GM19468 (cell line): ENCODE measurements around the gene METTL8.
"Not testable (repeated sequence)": the region's sequence is repeated elsewhere in the genome, so short reads cannot be mapped to it uniquely, and the experiment has no call there.

ENCODE experiments used
- ATAC-seq: cut with Tn5 transposase; IDR thresholded peaks from one replicate; pipeline ENCODE4 v1.9.1; 2021; ENCODE audit warnings: mild to moderate bottlenecking, moderate library complexity, moderate number of reproducible peaks; ENCODE audit not compliant: unreplicated experiment; ENCODE audit errors: extremely low read depth

METTL8 gene

DNA sequence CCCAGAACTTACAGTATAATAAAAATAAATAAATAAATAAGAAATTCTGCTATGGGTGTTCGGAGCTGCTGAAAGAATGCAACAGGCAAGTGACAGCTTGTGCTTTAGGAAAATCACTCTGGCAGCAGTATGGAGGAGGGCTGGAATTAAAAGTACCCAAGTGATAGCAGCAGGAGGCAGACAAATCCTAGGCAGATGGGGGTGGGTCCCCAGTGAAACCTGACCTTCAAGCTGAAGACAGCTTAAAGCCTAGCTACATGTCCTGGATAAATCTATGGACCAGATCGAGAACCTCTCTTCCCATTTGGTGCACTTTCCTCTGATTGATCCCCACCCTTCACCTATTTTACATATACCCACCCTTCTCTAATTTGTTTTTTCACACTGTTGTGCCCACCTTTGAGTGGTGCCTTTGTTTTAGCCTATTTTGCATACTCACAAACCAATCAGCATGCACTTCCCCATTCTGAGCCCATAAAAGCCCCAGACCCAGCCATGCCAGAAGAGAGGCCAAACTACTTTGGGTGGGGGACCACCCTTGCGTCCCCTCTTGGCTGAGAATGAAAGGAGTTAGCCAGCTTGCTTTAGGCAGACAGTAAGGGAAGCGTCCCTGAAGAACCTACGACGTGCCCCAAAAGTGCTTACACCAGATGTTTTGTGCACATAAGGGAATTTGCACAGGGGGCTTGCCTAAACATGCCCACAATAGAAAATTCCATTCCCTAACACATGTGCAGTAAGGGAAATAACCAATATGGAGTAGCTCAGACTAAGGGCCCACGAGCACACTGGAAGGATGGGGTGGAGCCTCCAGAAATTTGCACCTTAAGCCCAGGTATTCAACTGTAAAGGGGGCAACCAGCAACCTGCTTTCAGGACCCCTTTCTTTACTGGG is 3.0 kb downstream of the METTL8 start:
- no peak for ATAC-seq

DNA sequence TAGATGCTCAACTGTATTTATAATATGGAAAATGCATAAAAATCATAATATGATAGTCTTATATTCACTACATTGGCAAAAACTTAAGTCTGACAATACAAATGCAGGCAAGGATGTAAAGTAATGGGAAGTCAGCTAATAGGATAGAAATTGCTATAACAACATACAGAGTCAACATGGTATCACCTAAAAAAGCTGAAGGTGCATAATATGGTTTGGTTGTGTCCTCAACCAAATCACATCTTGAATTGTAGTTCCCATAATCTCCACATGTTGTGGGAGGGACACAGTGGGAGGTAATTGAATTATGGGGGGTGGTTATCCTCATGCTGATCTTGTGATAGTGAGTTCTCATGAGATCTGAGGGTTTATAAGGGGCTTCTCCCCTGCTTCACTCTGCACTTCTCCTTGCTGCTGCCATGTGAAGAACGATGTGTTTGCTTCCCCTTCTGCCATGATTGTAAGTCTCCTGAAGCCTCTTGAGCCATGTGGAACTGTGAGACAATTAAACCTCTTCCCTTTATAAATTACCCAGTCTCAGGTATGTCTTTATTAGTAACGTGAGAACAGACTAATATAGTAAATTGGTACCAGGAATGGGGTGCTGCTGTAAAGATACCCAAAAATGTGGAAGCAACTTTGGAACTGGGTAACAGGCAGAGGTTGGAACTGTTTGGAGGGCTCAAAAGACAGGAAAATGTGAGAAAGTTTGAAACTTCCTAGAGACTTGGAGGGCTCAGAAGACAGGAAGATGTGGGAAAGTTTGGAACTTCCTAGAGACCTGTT is 10.9 kb downstream of the METTL8 start:
- ATAC-seq: not testable (repeated sequence)

DNA sequence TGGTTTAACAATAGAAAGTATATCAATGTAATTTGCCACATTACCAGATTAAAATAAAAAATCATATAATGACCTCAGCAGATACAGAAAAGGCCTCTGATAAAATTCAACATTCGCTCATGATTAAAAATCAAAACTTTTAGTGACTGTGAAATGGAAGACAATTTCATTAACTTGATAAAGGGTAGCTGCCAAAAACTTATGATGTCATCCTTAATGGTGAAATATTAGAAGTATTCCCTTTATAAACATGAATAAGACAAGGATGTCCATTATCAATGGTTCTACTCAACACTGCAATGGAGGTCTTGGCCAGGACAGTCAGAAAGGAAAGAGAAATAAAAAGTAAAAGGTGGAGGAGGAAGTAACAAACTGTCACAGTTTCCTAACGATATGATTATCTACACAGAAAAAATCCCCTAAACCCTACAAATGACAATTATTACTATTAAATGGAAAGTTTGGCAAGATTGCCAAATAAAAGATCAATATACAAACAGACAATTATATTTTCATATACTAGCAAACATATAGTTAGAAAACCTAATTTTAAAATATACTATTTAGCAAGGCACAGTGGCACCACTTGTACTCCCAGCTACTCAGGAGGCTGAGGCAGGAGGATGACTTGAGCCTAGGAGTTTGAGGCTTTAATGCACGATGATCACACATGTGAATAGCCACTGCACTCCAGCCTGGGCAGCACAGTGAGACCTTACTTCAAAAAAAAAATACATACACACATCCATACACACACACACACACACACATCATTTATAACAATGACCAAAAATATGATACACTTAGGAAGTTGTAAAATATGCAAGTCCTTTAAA is 12.8 kb downstream of the METTL8 start:
- no peak for ATAC-seq

DNA sequence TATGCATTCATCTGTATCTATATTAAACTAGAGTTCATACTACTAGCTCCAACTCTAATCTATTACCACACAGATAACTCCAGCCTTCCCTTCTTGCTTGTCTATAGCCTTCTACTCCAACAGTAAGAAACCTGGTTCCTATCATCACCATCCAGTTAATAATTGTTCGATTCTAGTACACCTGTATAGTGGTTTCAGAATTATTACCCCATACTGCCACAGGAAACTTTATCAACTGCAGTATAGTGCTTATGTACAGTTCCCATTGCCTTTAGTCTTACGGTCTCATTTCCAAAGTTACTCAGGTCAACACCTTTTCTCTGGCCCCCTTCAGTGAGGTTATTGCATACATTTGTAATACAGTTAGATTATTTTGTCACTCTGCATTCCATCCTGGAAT is 14.5 kb downstream of the METTL8 start:
- ATAC-seq: no peak

DNA sequence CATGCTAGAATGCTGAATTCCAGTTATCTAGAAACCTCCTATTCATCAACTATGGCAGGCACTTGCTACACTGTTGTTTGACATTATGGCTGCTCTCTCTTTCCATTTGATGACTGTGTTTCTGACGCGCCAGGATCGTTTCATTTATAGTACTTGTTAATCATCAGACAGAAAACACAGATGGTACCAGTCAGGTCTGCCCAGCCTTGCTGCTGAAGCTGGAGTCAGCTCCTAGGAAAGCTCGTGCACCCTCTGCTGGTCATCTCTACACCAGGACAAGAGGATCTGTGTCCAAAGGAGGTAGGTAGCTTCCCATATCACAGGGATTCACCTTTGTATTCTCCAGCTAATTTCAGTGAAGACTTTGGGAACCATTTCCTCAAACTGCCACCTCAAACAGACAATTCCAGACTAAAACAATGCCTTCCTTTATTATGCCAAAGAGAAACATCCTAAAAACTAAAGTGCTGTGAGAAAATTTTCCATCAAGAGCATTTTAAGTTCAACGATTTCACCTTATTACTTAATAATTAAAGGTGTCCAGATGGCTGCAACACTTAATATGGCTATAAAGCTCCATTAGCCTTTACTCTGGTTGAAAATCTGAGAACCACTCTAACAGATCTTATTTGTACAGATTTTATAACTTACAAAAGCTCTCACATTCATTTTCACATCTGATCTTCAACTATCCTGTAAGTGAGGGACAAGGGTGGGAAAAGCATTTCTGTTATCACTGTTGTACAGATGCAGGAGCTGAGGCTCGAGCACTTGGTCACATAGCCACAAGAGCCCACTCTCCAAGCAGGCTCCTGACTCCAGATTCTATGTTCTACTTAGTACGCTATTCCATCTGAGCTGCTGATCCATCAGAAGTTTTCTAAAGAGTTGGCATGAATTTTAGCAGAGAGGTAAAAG is 17.5 kb downstream of the METTL8 start:
- ATAC-seq: peak; percentile 77

DNA sequence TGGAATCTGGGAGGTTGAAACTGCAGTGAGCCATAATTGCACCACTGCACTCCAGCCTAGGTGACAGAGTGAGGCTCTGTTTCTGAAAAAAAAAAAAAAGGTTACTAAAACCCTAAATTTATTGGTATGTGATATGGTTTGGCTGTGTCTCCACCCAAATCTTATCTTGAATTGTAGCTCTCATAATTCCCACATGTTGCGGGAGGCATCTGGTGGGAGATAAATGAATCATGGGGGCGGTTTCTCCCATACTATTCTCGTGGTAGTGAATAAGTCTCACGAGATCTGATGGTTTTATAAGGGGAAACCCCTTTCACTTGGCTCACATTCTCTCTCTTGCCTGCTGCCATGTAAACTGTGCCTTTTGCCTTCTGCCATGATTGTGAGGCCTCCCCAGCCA is 19.1 kb downstream of the METTL8 start:
- not testable (repeated sequence) for ATAC-seq

DNA sequence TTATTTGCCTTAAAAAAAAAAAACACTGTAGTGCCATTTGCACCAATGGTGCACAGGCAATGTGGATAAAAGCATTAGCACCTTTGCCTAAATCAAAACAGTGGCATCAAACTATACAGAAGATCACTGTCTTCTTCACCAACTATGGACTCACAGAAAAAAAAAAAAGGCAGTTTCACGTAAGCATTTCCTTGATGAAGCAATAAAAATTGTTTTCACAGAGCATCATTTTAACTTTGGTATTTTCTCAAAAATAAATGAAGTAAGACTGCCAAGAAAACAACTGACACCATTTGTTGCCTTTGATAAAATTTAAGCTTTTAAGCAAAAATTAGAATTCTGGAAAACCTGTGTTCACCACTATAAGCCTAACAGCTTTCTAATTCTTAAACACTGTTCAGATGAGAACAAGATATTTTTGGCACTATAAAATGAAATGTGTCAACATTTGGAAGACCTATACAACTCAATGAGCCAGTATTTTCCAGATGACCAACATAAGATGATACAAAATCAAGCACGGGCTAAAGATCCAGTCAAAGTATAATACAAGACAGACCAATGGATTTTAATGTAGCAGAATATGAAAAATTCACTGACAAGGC is 21.1 kb downstream of the METTL8 start:
- no peak for ATAC-seq

DNA sequence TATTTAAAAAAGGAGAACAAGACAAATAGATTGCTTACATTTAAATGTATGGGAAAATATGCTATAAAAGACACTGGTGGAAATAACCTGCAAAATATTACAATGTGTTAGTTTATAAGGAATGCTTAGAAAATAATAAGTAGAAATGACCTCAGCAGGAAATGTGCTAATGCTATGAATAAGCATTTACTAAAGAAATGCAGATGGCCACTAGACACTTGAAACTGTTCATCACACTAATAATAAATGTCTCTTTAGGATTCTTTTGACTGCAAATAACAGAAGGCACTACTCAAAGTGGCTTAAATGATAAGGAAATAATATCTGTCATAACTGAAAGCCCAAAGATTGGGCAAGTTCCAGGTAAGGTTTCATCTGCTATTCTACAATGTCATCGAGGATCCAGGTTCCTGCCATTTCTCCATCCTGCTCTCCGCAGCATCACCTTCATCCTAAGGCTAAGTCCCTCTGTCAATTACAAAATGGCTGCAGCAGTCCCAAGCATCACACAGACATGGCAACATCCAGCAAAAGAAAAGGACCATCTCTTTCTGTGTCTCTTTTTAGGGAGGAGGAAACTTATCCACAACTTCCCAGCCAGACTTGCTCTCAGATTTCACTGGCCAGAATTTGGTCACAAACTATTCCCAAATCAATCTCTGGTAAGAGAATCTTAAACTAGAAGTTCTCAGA is 21.9 kb downstream of the METTL8 start:
- no peak for ATAC-seq

DNA sequence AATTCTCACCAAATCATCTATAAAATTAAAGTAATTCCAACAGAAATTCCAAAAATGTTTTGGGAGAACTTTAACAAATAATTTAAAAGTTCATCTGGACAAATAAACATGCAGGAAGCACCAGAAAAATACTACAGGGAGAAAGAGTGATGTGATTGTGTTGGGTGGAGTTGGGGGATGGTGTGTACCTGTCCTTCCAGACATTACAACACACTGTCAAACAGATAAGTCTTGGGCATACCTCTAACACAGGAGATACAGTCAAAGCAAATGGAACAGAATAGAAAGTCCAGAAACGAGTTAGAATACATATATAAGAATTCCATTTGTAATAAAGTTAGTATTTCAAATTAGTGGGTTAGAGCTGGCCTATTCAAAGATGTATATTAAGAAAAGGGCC is 22.6 kb downstream of the METTL8 start:
- no peak for ATAC-seq

DNA sequence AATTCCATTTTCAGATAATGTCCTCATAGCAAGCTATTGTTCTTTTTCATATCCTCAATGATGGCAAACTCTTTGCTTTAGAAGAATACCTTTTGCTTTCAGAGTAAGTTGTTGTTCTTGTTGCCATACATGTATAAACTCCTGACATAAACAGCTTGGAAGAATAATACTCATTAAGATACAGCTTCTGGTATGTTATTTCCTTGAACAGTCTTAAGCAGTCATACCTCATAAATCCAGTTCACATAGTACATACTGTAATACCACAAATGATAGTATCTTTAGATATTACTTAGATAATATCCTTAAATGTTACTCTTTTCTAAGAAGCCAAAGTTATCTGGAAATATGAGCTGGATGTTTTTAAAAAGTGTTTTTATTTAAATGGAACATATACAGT is 23.2 kb downstream of the METTL8 start:
- no peak for ATAC-seq

DNA sequence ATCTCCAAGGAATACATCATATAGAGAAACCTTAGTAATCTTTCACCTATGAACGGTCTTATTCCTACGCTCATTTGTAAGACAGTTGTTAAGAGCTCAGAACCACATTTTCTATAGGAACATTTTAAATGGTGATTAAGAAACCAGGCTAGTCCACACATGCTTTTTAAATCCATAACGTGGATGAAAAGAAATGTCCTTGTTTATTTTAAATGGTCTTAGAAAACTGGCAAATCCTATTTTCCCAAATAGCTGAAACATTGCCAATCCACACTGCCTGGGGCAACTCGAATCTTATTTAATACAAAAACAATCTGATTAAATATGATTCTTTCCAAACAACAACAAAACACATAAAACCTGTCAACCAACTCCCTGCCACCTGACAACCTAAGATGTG is 23.7 kb downstream of the METTL8 start:
- no peak for ATAC-seq

DNA sequence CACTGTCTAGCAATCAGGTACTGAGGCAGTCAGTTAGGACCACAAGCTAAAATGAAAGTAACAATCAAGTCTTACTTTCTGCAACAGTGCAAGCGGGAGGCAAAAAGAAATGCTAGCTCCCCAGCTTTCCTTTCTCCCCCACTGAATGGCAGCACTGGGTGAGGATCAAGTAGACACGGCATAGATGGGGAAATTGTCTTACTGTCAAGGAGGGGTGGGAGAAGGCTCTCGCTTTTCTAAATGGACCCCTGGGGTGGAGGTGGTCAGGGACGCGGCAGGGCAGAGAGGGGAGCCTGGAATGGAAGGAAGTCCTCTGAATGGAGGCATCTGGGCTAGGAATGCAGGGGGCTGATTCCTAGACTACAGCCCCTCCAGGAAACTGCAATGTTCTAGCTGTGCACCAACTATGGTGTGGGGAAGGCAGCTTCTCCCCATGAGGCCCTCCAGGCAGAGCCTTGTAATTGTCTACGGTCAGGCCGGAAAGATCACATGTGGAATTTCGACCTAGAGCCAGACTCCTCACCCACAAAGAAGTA is 24.3 kb downstream of the METTL8 start:
- no peak for ATAC-seq

DNA sequence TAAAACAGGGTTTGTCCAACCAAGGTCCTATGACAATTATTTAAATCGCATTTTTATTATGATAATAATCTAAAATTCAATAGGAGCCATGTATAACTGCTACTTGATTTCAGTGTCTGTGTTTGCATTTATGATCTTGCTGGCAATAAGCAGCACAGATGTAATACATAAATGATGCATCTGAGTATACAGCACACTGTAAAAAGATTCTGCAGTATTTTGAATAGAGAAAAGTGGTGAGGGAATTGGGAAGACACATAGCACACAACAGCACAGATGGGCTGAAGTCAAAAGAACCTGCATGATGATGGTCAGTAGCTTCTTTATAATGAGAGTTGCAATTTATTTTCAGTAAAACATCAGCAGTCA is 26.1 kb downstream of the METTL8 start:
- no peak for ATAC-seq

DNA sequence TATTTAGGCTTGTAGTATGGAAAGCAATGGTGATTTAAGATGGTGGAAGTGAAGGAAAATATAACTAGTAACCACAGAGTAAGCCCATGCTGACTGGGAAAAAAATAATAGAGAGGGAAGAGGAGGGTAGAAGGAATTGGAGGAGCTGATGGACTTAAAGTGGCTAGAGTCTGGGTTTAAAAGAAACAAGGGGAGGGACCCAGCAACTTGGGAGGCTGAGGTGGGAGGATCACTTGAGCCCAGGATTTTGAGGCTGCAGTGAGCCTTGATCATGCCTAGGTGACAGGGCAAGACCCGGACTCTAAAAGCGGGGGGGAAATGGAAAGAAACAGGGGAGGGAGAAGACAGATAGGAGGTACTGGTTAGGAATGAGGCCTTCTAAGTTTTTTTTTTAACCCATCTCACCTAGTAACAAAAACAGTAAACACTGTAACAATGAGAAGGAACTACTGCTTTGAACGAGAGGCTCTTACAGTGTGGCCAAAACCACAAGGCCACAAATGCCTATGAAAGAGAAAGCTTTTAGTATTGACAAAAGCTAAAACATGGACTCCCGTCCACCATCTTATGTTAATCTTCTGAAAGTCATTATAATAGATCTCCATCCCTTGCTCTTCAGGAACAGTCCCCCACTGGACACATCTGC is 26.6 kb downstream of the METTL8 start:
- peak; percentile 65 for ATAC-seq

DNA sequence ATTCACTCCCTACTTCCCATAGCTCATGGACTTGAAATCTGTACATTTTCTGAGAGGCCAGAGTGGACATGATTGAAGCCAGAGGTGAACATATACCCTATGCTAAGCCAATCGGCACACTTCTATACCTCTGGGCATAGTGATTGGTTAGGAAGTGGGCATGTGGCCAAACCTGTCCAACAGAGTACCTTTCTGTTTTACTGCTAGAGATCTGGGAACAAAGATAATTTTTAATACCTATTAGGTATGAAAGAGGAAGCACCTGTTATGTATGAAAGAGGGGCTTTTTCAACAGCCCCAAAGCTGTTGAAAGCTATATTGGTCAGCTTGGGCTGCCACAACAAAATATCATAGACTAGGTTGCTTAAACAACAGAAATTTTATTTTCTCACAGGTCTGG is 27.7 kb downstream of the METTL8 start:
- peak; percentile 27 for ATAC-seq

DNA sequence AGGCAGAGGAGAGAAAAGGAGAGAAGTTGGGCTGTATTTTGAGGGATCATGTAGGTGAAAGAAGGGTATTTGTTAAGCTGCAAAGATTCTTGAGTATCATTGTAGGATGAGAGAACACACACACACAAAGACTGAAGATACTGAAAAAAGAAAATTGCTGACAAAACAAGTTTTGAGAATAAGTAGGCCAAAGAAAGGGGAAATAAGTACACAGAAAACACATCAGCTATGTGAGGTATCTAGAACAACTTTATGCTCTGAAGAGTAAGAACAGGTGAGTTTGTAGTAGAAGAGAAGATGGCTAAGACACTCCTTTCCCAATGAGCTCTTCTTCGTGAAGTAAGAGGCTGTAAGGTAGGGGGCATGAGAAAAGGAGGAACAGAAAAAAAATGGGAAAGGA is 28.2 kb downstream of the METTL8 start:
- no peak for ATAC-seq

DNA sequence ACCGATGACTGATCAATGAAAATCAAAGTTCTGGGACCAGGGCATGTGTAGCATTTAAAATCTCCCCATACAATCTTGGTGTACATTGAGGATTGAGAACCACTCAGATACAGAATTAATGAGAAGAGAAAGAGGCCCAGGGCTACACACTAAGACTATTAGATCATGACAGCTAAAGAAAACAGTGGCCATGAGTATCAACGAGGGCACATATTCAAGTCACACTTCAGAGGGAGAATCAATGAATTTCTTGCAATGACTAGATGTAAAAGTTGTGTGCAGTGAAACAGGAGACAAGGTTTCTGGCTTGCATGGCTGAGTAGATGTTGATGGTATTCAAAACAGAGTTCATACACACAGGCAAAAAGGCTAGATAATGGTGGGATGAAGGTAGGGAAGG is 29.1 kb downstream of the METTL8 start:
- ATAC-seq: no peak

DNA sequence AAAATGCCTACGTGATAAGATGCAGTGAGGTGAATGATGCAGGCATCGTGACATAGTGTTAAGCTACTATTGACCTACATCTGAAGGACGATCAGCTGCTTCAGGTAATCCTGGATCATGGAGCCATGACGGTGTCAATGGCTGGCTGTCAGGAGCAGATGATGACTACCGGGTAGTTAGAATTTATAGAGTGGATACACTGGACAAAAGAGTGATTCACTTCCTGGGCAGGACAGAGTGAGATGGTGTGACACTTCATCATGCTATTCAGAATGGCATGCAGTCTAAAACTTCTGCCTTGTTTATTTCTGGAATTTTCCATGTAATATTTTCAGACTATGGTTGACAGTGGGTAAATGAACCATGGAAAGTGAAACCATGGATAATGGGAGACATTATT is 29.5 kb downstream of the METTL8 start:
- no peak for ATAC-seq
